Panc1 (cell line): ENCODE data around the gene DPP7. TPM values are rescaled to one million over a fixed set of nuclear protein-coding genes. Genes with fewer than 3 reads are reported as not detected.
A peak's percentile ranks its signal among the peaks of the same experiment; 100 is the strongest.

Experiments used
- ATAC-seq: fragments of 200-7000 bp; cut with Tn5 transposase; 2 replicates; pipeline ENCODE4 v1.9.1; 2020; ENCODE audit warnings: mild to moderate bottlenecking, moderate library complexity
- BruUV-seq: library from RNA; stranded (reverse); fragments of 400-500 nt; replicated peaks from 2 replicates; lab custom pipeline; 2021; lab: Mats Ljungman, UMichigan
- CTCF ChIA-PET: fragments of 300-600 bp; sonication (Branson Sonifier 250); formaldehyde crosslinking; loops from one replicate; lab custom pipeline; 2022; ENCODE audit warnings: antibody characterized with exemption; lab: Charles Lee
- POLR2A ChIA-PET: fragments of 300-600 bp; sonication (Branson Sonifier 250); formaldehyde crosslinking; loops from one replicate; lab custom pipeline; 2022; ENCODE audit warnings: antibody characterized with exemption; lab: Charles Lee
- DNase-seq: peaks from one replicate; pipeline ENCODE4 v3.0.0-alpha.2; 2010; ENCODE audit warnings: low read depth, low spot score
- H3K27ac ChIP-seq: 2 replicates; pipeline ENCODE4 v1.5.1; 2011; ENCODE audit warnings: mild to moderate bottlenecking, low read length, inconsistent platforms
- H3K27me3 ChIP-seq: fragments of 200-500 bp; sonication (Bioruptor generic); 2 replicates; pipeline ENCODE4 v1.6.0; 2014; ENCODE audit warnings: low read length, inconsistent platforms; ENCODE audit not compliant: control insufficient read depth, insufficient read depth
- H3K36me3 ChIP-seq: fragments of 200-500 bp; sonication (Bioruptor generic); 2 replicates; pipeline ENCODE4 v1.5.1; 2014; ENCODE audit warnings: inconsistent platforms, mild to moderate bottlenecking, low read length, moderate library complexity; ENCODE audit not compliant: control insufficient read depth, insufficient read depth
- H3K4me1 ChIP-seq: 2 replicates; pipeline ENCODE4 v1.5.1; 2011; ENCODE audit warnings: inconsistent platforms, mild to moderate bottlenecking, low read length, moderate library complexity; ENCODE audit not compliant: control insufficient read depth, insufficient read depth
- H3K4me3 ChIP-seq, 2 experiments: 2 replicates each; pipeline ENCODE4 v1.5.1; 2011 to 2012; ENCODE audit warnings: low read depth in 2 of 2, low read length in 2 of 2, mild to moderate bottlenecking in 2 of 2, inconsistent platforms in 1 of 2, moderate library complexity in 1 of 2
- H3K9me3 ChIP-seq: fragments of 200-500 bp; sonication (Bioruptor generic); 2 replicates; pipeline ENCODE4 v1.5.1; 2014; ENCODE audit warnings: low read depth, mild to moderate bottlenecking, inconsistent platforms, low read length, moderate library complexity; ENCODE audit not compliant: control insufficient read depth, insufficient read depth
- CTCF ChIP-seq: fragments of 450-650 bp; IDR thresholded peaks from 2 replicates; pipeline ENCODE4 v1.5.1; 2017; ENCODE audit warnings: mild to moderate bottlenecking
- POLR2AphosphoS5 ChIP-seq: IDR thresholded peaks from 2 replicates; pipeline ENCODE4 v1.6.1; 2012; ENCODE audit warnings: mild to moderate bottlenecking, low read depth, low read length, moderate library complexity
- SIN3A ChIP-seq: IDR thresholded peaks from 2 replicates; pipeline ENCODE4 v1.6.1; 2012; ENCODE audit warnings: low read depth, mild to moderate bottlenecking, low read length, moderate library complexity, borderline replicate concordance; ENCODE audit not compliant: insufficient read depth
- TCF7L2 ChIP-seq: IDR thresholded peaks from 2 replicates; pipeline ENCODE4 v1.6.1; 2011; ENCODE audit warnings: mild to moderate bottlenecking, low read depth, low read length, inconsistent platforms
- in situ Hi-C: cut with HindIII; loops from 2 replicates; pipeline ENCODE4 v1.10.0; 2016; ENCODE audit warnings: low sequenced_read_pairs, low pct_unique_long_range_greater_than_20kb
- intact Hi-C: fragments of 100-400 bp; cut with micrococcal nuclease; formaldehyde crosslinking; loops from one replicate; pipeline ENCODE4 v1.10.0; 2022; ENCODE audit not compliant: unreplicated experiment
- total RNA-seq: library from RNA; stranded (reverse); gene quantifications from one replicate; pipeline ENCODE4 v1.2.1, GENCODE V29; 2021; ENCODE audit not compliant: unreplicated experiment
- TF ChIP-seq, protein P1 (sequence below), 2 experiments: IDR thresholded peaks; 2 replicates each; pipeline ENCODE4 v1.6.1; 2011 to 2012; ENCODE audit warnings: low read depth in 2 of 2, control low read depth in 1 of 2, low read length in 1 of 2, mild to moderate bottlenecking in 1 of 2, moderate library complexity in 1 of 2; ENCODE audit not compliant: insufficient read depth in 1 of 2

The DPP7 gene
- total RNA-seq, 1 experiment from 2014 or later, result 236 TPM

DNA sequence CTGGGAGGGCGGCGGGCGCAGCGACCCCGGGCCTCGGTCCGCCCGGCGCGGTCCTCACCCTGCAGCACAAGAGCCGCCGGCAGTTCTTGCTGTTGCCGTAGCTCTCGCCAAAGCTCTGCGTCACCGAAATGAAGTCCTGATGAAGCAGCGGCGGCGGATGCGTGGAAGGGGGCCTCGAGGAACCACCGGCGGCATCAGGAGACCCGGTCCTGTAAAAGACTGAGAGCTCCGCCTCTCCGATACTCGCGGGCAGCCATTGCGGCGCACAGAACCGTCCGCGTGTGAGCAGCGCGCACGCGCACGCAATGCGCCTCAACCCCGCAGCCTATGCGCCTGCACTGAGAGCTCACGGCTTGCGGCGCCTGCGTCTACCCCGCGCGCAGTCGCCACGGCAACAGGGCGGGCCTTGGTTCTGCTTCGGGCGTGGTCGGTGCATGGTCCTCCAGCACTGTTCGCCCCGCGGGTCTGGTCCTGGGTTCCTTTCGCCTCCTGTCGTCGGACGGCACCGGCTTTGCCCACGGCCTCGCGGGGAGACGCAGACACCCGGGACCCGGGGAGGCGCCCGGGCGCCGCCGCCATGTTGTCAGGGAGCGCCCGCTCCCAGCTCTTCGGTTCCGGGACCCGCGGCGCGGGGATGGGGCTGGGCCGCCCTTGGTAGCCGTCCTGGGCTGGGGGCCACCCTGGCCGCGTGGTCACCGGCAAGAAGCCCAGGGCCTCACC is 15.1 kb upstream of the DPP7 start:
- peak overlapping the region; percentile 68 to 75 for H3K4me3 ChIP-seq
- ATAC-seq, result peak; percentile 97
- no peaks in the 10 kb centered on the region for H3K27me3 ChIP-seq
- in situ Hi-C loops (no loop called here), intact Hi-C loops (no loop called here)
- peak overlapping the region; percentile 91 for H3K27ac ChIP-seq
- no TSS peak for BruUV-seq
- 0 out of 2 replicates have a peak, but pooled peaks cover 3% of the 10 kb centered on the region for H3K36me3 ChIP-seq
- peak; percentile 39 for DNase-seq
- TF ChIP-seq POLR2AphosphoS5 (peak; percentile 84), SIN3A (no peak; the same call in 1 of the 2 replicates)
- ChIA-PET CTCF (interaction anchor here (0.5 to 1.0 kb wide), 3 partner anchors 21 to 100 kb away, joined by 3 to 9 read pairs (median 3); no protein-coding TSS in a partner anchor), POLR2A (interaction anchor here (0.6 to 1.1 kb wide), 4 partner anchors 21 to 117 kb away, joined by 3 to 10 read pairs (median 4); no protein-coding TSS in a partner anchor)
- H3K9me3 ChIP-seq, result no peaks in the 10 kb centered on the region
- H3K4me1 ChIP-seq, result peaks cover 3% of the 10 kb centered on the region; the same call in 1 of the 2 replicates

- no TSS peak for BruUV-seq
- in situ Hi-C loops, result no loop called here
- Histone ChIP-seq H3K9me3 (no peaks in the 10 kb centered on the region), H3K36me3 (0 out of 2 replicates have a peak, but pooled peaks cover 3% of the 10 kb centered on the region), H3K4me1 (peaks cover 3% of the 10 kb centered on the region; the same call in 1 of the 2 replicates), H3K4me3 (peak overlapping the region; percentile 68 to 75), H3K27ac (peak overlapping the region; percentile 91), H3K27me3 (no peaks in the 10 kb centered on the region)
- ATAC-seq (peak; percentile 7; the same call in 1 of the 2 replicates), DNase-seq (no peak)
- TF ChIP-seq TCF7L2, result no peak
- TF ChIP-seq CTCF, result no peak
- TF ChIP-seq SIN3A, result no peak
- TF ChIP-seq POLR2AphosphoS5, result no peak
- TF ChIP-seq, protein P1, sequence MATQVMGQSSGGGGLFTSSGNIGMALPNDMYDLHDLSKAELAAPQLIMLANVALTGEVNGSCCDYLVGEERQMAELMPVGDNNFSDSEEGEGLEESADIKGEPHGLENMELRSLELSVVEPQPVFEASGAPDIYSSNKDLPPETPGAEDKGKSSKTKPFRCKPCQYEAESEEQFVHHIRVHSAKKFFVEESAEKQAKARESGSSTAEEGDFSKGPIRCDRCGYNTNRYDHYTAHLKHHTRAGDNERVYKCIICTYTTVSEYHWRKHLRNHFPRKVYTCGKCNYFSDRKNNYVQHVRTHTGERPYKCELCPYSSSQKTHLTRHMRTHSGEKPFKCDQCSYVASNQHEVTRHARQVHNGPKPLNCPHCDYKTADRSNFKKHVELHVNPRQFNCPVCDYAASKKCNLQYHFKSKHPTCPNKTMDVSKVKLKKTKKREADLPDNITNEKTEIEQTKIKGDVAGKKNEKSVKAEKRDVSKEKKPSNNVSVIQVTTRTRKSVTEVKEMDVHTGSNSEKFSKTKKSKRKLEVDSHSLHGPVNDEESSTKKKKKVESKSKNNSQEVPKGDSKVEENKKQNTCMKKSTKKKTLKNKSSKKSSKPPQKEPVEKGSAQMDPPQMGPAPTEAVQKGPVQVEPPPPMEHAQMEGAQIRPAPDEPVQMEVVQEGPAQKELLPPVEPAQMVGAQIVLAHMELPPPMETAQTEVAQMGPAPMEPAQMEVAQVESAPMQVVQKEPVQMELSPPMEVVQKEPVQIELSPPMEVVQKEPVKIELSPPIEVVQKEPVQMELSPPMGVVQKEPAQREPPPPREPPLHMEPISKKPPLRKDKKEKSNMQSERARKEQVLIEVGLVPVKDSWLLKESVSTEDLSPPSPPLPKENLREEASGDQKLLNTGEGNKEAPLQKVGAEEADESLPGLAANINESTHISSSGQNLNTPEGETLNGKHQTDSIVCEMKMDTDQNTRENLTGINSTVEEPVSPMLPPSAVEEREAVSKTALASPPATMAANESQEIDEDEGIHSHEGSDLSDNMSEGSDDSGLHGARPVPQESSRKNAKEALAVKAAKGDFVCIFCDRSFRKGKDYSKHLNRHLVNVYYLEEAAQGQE (IDR thresholded peaks at IDR 0.05; ENCODE audit: insufficient read depth in 1 of 2, low read depth in 2 of 2, low read length in 1 of 2), result no peak
- ChIA-PET POLR2A (interaction anchor here (0.8 to 1.1 kb wide), 2 partner anchors 48 to 78 kb away, joined by 3 to 4 read pairs; no protein-coding TSS in a partner anchor), CTCF (interaction anchor here (1.0 kb wide), 1 partner anchor 100 kb away, joined by 3 read pairs; no protein-coding TSS in a partner anchor)
- intact Hi-C loops, result no loop called here
Observed at GRCh38 chr9:137128862-137129455, 14.4 kb upstream of the DPP7 start.
